ENCODE results near the gene ADRA2C. TPM values are rescaled to one million over a fixed set of nuclear protein-coding genes. Genes with fewer than 3 reads are reported as not detected.

The ADRA2C gene
- total RNA-seq, 2 donors from 2014 or later: 0.59 to 28.6 TPM

GRCh38 chr4:3792813-3793212 lies 26.6 kb downstream of the ADRA2C start:
- no peak for DNase-seq (ENCODE audit: low spot score)
- no peaks in the 10 kb centered on the region for H3K27me3 ChIP-seq (replicated peaks; ENCODE audit: insufficient read depth)
- intact Hi-C loops (cut with DNase I): no loop called here

DNA sequence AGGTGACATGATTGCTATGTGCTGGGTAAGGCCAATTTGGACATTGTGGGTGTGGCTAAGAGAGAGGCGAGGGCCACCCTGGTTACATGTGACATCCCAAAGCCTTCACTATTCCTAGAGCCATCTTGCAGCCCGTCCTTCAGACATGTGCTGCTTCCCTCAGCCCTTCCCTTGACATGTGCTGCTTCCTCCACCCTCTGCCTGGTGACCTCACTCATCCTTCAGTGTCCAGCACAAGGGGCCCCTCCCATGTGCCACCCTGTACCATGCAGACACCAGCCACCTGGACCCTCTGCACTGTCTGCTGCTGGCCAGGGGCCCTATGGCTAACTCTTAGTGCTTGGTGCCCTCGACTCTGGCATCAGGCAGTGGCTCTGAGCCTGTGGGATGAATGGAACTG lies 27.4 kb downstream of the ADRA2C start:
- Histone ChIP-seq H3K9me3 (no peaks in the 10 kb centered on the region), H3K27me3 (replicated peaks; ENCODE audit: insufficient read depth) (no peaks in the 10 kb centered on the region), H3K36me3 (no peaks in the 10 kb centered on the region), H3K4me1 (replicated peaks) (no peaks in the 10 kb centered on the region), H3K27ac (no peak overlapping the region), H3K4me3 (no peak overlapping the region)
- 65% methylated on average over 3 of the region's 3 CpGs for WGBS
- intact Hi-C loops (cut with DNase I): no loop called here
- no peak for DNase-seq (ENCODE audit: low spot score)
- TF ChIP-seq POLR2A (IDR thresholded peaks at IDR 0.05) (no peak), POLR2AphosphoS5 (IDR thresholded peaks at IDR 0.05) (no peak)
- TF ChIP-seq, protein P1, sequence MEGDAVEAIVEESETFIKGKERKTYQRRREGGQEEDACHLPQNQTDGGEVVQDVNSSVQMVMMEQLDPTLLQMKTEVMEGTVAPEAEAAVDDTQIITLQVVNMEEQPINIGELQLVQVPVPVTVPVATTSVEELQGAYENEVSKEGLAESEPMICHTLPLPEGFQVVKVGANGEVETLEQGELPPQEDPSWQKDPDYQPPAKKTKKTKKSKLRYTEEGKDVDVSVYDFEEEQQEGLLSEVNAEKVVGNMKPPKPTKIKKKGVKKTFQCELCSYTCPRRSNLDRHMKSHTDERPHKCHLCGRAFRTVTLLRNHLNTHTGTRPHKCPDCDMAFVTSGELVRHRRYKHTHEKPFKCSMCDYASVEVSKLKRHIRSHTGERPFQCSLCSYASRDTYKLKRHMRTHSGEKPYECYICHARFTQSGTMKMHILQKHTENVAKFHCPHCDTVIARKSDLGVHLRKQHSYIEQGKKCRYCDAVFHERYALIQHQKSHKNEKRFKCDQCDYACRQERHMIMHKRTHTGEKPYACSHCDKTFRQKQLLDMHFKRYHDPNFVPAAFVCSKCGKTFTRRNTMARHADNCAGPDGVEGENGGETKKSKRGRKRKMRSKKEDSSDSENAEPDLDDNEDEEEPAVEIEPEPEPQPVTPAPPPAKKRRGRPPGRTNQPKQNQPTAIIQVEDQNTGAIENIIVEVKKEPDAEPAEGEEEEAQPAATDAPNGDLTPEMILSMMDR (IDR thresholded peaks at IDR 0.05): no peak

More at GRCh38 chr4:3792813-3793212, 26.6 kb downstream of the ADRA2C start:
- H3K4me3 ChIP-seq: no peak overlapping the region
- no peak overlapping the region for H3K27ac ChIP-seq
- H3K4me1 ChIP-seq (replicated peaks): no peaks in the 10 kb centered on the region
- H3K36me3 ChIP-seq: no peaks in the 10 kb centered on the region
- no peak for TF ChIP-seq POLR2AphosphoS5 (IDR thresholded peaks at IDR 0.05)
- WGBS: 16% methylated on average over 3 of the region's 3 CpGs
- no peaks in the 10 kb centered on the region for H3K9me3 ChIP-seq

DNA sequence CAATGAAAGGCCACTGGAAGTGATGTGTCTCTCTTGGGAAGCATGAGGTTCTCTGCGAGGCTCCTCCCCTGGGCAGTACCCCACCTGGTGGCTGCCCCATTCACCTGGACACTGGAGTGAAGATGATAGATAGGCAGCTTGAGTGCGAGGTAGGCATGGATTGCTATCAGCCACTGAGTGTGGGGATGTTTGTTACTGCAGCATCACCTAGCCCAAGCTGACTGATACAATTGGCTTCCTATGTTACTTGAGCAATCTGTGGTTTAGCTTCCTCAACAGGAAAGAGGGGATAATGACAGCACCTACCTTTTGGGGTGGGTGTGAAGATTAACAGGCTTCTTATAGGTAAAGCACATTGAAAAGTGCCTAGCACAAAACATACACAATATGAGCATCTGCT lies 30.8 kb downstream of the ADRA2C start:
- DNase-seq (ENCODE audit: low spot score): no peak
- Histone ChIP-seq H3K36me3 (no peaks in the 10 kb centered on the region), H3K27me3 (replicated peaks; ENCODE audit: insufficient read depth) (no peaks in the 10 kb centered on the region), H3K27ac (no peak overlapping the region), H3K9me3 (no peaks in the 10 kb centered on the region), H3K4me1 (replicated peaks) (no peaks in the 10 kb centered on the region), H3K4me3 (no peak overlapping the region)
- WGBS: 88% methylated on average over 2 of the region's 2 CpGs
- no peak for TF ChIP-seq POLR2AphosphoS5 (IDR thresholded peaks at IDR 0.05)
- TF ChIP-seq, protein P1 (IDR thresholded peaks at IDR 0.05): no peak
- TF ChIP-seq POLR2A (IDR thresholded peaks at IDR 0.05): no peak
- intact Hi-C loops (cut with DNase I): no loop called here

GRCh38 chr4:3797831-3798790 lies 31.9 kb downstream of the ADRA2C start:
- H3K9me3 ChIP-seq: no peaks in the 10 kb centered on the region
- no peak overlapping the region for H3K27ac ChIP-seq
- intact Hi-C loops (cut with DNase I): no loop called here
- WGBS: 80% methylated on average over 28 of the region's 28 CpGs
- peaks cover 5% of the 10 kb centered on the region for H3K27me3 ChIP-seq (replicated peaks; ENCODE audit: insufficient read depth)
- no peaks in the 10 kb centered on the region for H3K4me1 ChIP-seq (replicated peaks)
- no peaks in the 10 kb centered on the region for H3K36me3 ChIP-seq
- no peak for DNase-seq (ENCODE audit: low spot score)
- H3K4me3 ChIP-seq: no peak overlapping the region
- TF ChIP-seq POLR2A (IDR thresholded peaks at IDR 0.05): no peak
- TF ChIP-seq, protein P1 (IDR thresholded peaks at IDR 0.05): no peak
- TF ChIP-seq POLR2AphosphoS5 (IDR thresholded peaks at IDR 0.05): no peak

- TF ChIP-seq, protein P1 (IDR thresholded peaks at IDR 0.05): no peak
- TF ChIP-seq POLR2A (IDR thresholded peaks at IDR 0.05) (no peak), POLR2AphosphoS5 (IDR thresholded peaks at IDR 0.05) (no peak)
- 88% methylated on average over 13 of the region's 13 CpGs for WGBS
- DNase-seq (ENCODE audit: low spot score): no peak
- H3K27ac ChIP-seq: no peak overlapping the region
- H3K27me3 ChIP-seq (replicated peaks; ENCODE audit: insufficient read depth): peaks cover 10% of the 10 kb centered on the region
- H3K36me3 ChIP-seq: no peaks in the 10 kb centered on the region
- intact Hi-C loops (cut with DNase I): no loop called here
- H3K4me1 ChIP-seq (replicated peaks): no peaks in the 10 kb centered on the region
- H3K9me3 ChIP-seq: no peaks in the 10 kb centered on the region
- H3K4me3 ChIP-seq: no peak overlapping the region
Measured at GRCh38 chr4:3799496-3799895, 33.3 kb downstream of the ADRA2C start.
